GM18873 (cell line): Measurements from ENCODE around the gene CSMD2.

Experiments used
- ATAC-seq: cut with Tn5 transposase; IDR thresholded peaks from one replicate; pipeline ENCODE4 v1.9.1; 2021; ENCODE audit warnings: mild to moderate bottlenecking, moderate library complexity, moderate number of reproducible peaks; ENCODE audit not compliant: unreplicated experiment, low FRiP score

The CSMD2 gene

GRCh38 chr1:33586795-33587194 is 578.2 kb downstream of the CSMD2 start:
- no peak for ATAC-seq

- no peak for ATAC-seq
Measured at GRCh38 chr1:33586106-33586505, 578.9 kb downstream of the CSMD2 start.

GRCh38 chr1:33583567-33583966 is 581.5 kb downstream of the CSMD2 start:
- no peak for ATAC-seq

- ATAC-seq: no peak
Measured at GRCh38 chr1:33578557-33579448, 586.2 kb downstream of the CSMD2 start.

- no peak for ATAC-seq
Measured at GRCh38 chr1:33577663-33578062, 587.4 kb downstream of the CSMD2 start.

- ATAC-seq: no peak
Measured at GRCh38 chr1:33576821-33577599, 588.0 kb downstream of the CSMD2 start.

GRCh38 chr1:33575324-33575879 is 589.6 kb downstream of the CSMD2 start:
- ATAC-seq: no peak

GRCh38 chr1:33573661-33574060 is 591.4 kb downstream of the CSMD2 start:
- no peak for ATAC-seq

- no peak for ATAC-seq
Measured at GRCh38 chr1:33572387-33572786, 592.6 kb downstream of the CSMD2 start.

- ATAC-seq: no peak
Measured at GRCh38 chr1:33569331-33569730, 595.7 kb downstream of the CSMD2 start.

- ATAC-seq: no peak
Measured at GRCh38 chr1:33563699-33564098, 601.3 kb downstream of the CSMD2 start.

GRCh38 chr1:33562563-33562962 is 602.5 kb downstream of the CSMD2 start:
- ATAC-seq: no peak

GRCh38 chr1:33561576-33561975 is 603.5 kb downstream of the CSMD2 start:
- no peak for ATAC-seq

- no peak for ATAC-seq
Measured at GRCh38 chr1:33560680-33561079, 604.4 kb downstream of the CSMD2 start.

GRCh38 chr1:33548721-33549120 is 616.3 kb downstream of the CSMD2 start:
- ATAC-seq: no peak

- ATAC-seq: no peak
Measured at GRCh38 chr1:33548319-33548718, 616.7 kb downstream of the CSMD2 start.

- no peak for ATAC-seq
Measured at GRCh38 chr1:33547576-33547975, 617.5 kb downstream of the CSMD2 start.

- no peak for ATAC-seq
Measured at GRCh38 chr1:33541966-33542365, 623.1 kb downstream of the CSMD2 start.

GRCh38 chr1:33537885-33538284 is 627.1 kb downstream of the CSMD2 start:
- no peak for ATAC-seq

- ATAC-seq: no peak
Measured at GRCh38 chr1:33535334-33535733, 629.7 kb downstream of the CSMD2 start.

- no peak for ATAC-seq
Measured at GRCh38 chr1:33532936-33533335, 632.1 kb downstream of the CSMD2 start.
